Keratinocyte (primary cell): ENCODE measurements around the gene ZNF862.

ENCODE experiments used
- CTCF ChIP-seq, 3 experiments: IDR thresholded peaks in 1 of 3; conservative IDR thresholded peaks in 1 of 3; optimal IDR thresholded peaks in 1 of 3; 2 replicates in 2 of 3; 3 replicates in 1 of 3; pipeline versions ENCODE3 to v1.5.1; 2011; ENCODE audit warnings: low read length in 3 of 3, mild to moderate bottlenecking in 3 of 3, moderate library complexity in 2 of 3, control low read depth in 1 of 3, inconsistent platforms in 1 of 3; ENCODE audit not compliant: insufficient read depth in 2 of 3; ENCODE audit errors: extremely low read depth in 1 of 3
- EZH2 ChIP-seq: IDR thresholded peaks from one replicate; pipeline ENCODE4 v1.6.1; 2012; ENCODE audit warnings: inconsistent platforms, mild to moderate bottlenecking, low read length, moderate library complexity

- TF ChIP-seq CTCF (optimal IDR thresholded peaks at IDR 0.05 in 1 of 3, IDR thresholded peaks at IDR 0.05 in 1 of 3, conservative IDR thresholded peaks at IDR 0.05 in 1 of 3; ENCODE audit: extremely low read depth in 1 of 3, insufficient read depth in 2 of 3, low read length in 3 of 3) (no peak), EZH2 (no peak)
These were observed 37.1 kb upstream of the ZNF862 start for GRCh38 chr7:149801002-149801566.
